Measurements from ENCODE around the gene TLR10.

TLR10 gene

GRCh38 chr4:38734446-38734845, 48.3 kb downstream of the TLR10 start:
- DNase-seq (ENCODE audit: low spot score), result no peak

GRCh38 chr4:38733663-38734062, 49.1 kb downstream of the TLR10 start:
- no peak for DNase-seq (ENCODE audit: low spot score)
- TF ChIP-seq CTCF (IDR thresholded peaks at IDR 0.05; ENCODE audit: extremely low read depth, missing control alignments), result no peak

More at GRCh38 chr4:38734446-38734845, 48.3 kb downstream of the TLR10 start:
- TF ChIP-seq CTCF (IDR thresholded peaks at IDR 0.05; ENCODE audit: extremely low read depth, missing control alignments), result no peak

- TF ChIP-seq CTCF (IDR thresholded peaks at IDR 0.05; ENCODE audit: extremely low read depth, missing control alignments), result peak; percentile 90
- DNase-seq (ENCODE audit: low spot score), result peak; percentile 73
Measured at GRCh38 chr4:38730830-38731646, 51.8 kb downstream of the TLR10 start.

- no peak for TF ChIP-seq CTCF (IDR thresholded peaks at IDR 0.05; ENCODE audit: extremely low read depth, missing control alignments)
- no peak for DNase-seq (ENCODE audit: low spot score)
Measured at GRCh38 chr4:38730493-38730829, 52.3 kb downstream of the TLR10 start.

GRCh38 chr4:38728631-38729141, 54.1 kb downstream of the TLR10 start:
- TF ChIP-seq CTCF (IDR thresholded peaks at IDR 0.05; ENCODE audit: extremely low read depth, missing control alignments), result no peak
- DNase-seq (ENCODE audit: low spot score), result no peak

GRCh38 chr4:38724475-38724808, 58.3 kb downstream of the TLR10 start:
- no peak for DNase-seq (ENCODE audit: low spot score)
- TF ChIP-seq CTCF (IDR thresholded peaks at IDR 0.05; ENCODE audit: extremely low read depth, missing control alignments), result no peak

GRCh38 chr4:38723726-38724474, 58.9 kb downstream of the TLR10 start:
- DNase-seq (ENCODE audit: low spot score), result no peak
- TF ChIP-seq CTCF (IDR thresholded peaks at IDR 0.05; ENCODE audit: extremely low read depth, missing control alignments), result no peak
